GM13976 (cell line): ENCODE data around the gene PGK2.
"Not testable (repeated sequence)": the region's sequence is repeated elsewhere in the genome, so short reads cannot be mapped to it uniquely, and the experiment has no call there.

Source experiments
- DNase-seq: peaks from one replicate; pipeline ENCODE4 v3.0.0; 2012; ENCODE audit warnings: low spot score
- CTCF ChIP-seq: IDR thresholded peaks from 2 replicates; pipeline ENCODE4 v1.5.1; 2012; ENCODE audit warnings: borderline replicate concordance, mild to moderate bottlenecking; ENCODE audit not compliant: insufficient read depth; ENCODE audit errors: extremely low read depth, missing control alignments, control extremely low read depth
- in situ Hi-C: fragments of 300-500 bp; cut with MboI; formaldehyde crosslinking; loops from one replicate; pipeline ENCODE4 v1.12.0; 2022; ENCODE audit warnings: low sequenced_read_pairs, mixed read lengths, inconsistent platforms; ENCODE audit not compliant: unreplicated experiment

PGK2 gene

GRCh38 chr6:49806145-49806544 is 19.1 kb upstream of the PGK2 start:
- TF ChIP-seq CTCF: no peak
- in situ Hi-C loops: no loop called here
- DNase-seq: no peak

GRCh38 chr6:49805246-49805645 is 18.2 kb upstream of the PGK2 start:
- DNase-seq: no peak
- in situ Hi-C loops: no loop called here
- TF ChIP-seq CTCF: no peak

GRCh38 chr6:49801525-49801924 is 14.4 kb upstream of the PGK2 start:
- no peak for TF ChIP-seq CTCF
- in situ Hi-C loops: no loop called here

GRCh38 chr6:49799090-49799489 is 12.0 kb upstream of the PGK2 start:
- no peak for DNase-seq
- in situ Hi-C loops: no loop called here
- no peak for TF ChIP-seq CTCF

More at GRCh38 chr6:49801525-49801924, 14.4 kb upstream of the PGK2 start:
- DNase-seq: no peak

GRCh38 chr6:49796842-49797455 is 9.9 kb upstream of the PGK2 start:
- DNase-seq, in situ Hi-C loops: not testable (repeated sequence)

- in situ Hi-C loops: no loop called here
- DNase-seq: no peak
Observed at GRCh38 chr6:49790341-49790740, 3.3 kb upstream of the PGK2 start.

GRCh38 chr6:49784272-49784671 is 2.8 kb downstream of the PGK2 start:
- no peak for TF ChIP-seq CTCF
- in situ Hi-C loops: no loop called here
- DNase-seq: no peak

More at GRCh38 chr6:49790341-49790740, 3.3 kb upstream of the PGK2 start:
- TF ChIP-seq CTCF: no peak
